CD4-positive, alpha-beta T cell treated with Interleukin-6 for 4 hours (primary cell): ENCODE data around the gene CYP21A2.
"Not testable (repeated sequence)": the region's sequence is repeated elsewhere in the genome, so short reads cannot be mapped to it uniquely, and the experiment has no call there.

Experiments used
- DNase-seq: peaks from one replicate; pipeline ENCODE4 v3.0.0-alpha.2; 2020; ENCODE audit warnings: mixed read lengths

The CYP21A2 gene

DNA sequence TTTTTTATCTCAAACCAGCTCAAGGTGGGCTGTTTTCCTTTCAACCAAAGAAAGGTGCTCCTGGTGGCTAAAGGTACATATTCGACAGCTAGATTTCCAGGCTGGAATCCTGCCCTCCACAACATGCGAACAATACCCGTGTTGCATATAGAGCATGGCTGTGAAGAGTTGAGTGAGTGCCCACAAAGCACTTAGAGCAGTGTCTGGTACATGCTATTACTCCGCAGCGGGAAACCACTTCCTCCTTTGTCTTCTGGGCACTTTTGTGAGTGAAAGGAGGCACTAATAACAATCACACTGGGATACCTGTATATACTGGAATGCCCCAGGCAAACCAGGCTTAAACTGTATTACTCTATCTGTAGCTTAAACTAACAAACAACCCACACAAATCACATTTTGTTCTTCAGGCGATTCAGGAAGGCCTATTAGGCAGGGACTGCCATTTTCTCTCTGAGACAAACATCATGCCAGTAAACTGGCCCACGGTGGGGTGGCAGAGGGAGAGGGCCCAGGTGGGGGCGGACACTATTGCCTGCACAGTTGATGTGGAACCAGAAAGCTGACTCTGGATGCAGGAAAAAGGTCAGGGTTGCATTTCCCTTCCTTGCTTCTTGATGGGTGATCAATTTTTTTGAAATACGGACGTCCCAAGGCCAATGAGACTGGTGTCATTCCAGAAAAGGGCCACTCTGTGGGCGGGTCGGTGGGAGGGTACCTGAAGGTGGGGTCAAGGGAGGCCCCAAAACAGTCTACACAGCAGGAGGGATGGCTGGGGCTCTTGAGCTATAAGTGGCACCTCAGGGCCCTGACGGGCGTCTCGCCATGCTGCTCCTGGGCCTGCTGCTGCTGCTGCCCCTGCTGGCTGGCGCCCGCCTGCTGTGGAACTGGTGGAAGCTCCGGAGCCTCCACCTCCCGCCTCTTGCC, at the start of gene CYP21A2:
TSS of gene CYP21A2 (plus strand) at position 818 of the 927 bp plus-strand sequence. CDS start at position 826, 8 bp downstream.
- not testable (repeated sequence) for DNase-seq

- DNase-seq, result not testable (repeated sequence)
These were observed 48.9 kb upstream of the CYP21A2 start for GRCh38 chr6:31989363-31989762.

DNA sequence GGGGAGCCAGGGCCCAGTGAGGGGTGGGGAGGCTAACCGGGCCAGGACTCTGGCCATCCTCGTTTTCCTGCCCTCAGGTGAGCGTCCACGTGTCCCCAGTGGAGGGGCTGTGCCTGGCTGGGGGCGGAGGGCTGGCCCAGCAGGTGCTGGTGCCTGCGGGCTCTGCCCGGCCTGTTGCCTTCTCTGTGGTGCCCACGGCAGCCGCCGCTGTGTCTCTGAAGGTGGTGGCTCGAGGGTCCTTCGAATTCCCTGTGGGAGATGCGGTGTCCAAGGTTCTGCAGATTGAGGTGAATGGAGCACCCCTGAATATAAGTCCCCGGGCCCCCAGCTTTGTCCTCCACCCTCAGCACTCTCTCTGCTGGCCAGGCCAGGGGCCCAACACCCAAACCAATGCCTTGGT, 43.8 kb upstream of the CYP21A2 start:
- not testable (repeated sequence) for DNase-seq

- DNase-seq, result not testable (repeated sequence)
These were observed 41.8 kb upstream of the CYP21A2 start for GRCh38 chr6:31996385-31996784.

GRCh38 chr6:32002546-32003268, 35.5 kb upstream of the CYP21A2 start:
- not testable (repeated sequence) for DNase-seq

DNA sequence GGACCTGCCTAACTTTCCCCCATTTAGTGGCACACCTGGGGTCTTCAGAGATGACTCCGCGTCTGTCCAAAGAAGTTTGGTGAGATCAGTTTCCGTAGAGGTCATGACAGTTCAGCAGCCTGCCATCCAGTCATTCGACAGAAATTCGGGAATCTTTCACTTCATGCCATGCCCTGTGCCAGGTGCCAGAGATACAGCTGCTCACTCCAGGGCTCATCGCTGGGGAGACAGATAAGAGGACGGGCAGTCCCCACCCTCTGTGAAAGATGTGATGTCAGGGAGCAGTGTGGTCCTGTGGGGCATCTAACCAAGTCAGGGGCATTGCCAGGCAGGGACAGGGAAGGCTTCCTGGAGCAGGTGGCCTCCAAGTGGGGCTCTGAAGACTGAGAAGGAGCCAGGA, 34.9 kb upstream of the CYP21A2 start:
- not testable (repeated sequence) for DNase-seq

DNA sequence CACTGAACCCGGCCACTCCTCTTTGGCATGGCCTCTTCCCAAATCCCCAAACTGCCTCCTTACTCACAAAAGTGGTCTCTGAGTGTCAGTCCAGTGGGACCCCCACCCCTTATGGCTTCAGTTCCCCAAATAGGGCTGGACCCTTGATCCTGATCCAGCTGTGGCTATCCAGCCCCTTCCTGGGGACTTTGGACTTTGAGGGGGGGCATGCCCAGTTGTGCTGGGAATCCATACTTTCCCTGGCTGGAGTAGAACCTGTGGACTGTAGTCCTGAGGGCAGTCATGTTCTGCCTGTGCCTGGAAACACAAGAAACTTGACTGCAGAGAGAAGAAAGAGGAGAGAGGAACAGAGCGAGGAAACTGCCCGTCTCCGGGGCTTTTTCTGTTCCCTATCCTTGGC, 33.8 kb upstream of the CYP21A2 start:
- not testable (repeated sequence) for DNase-seq

DNA sequence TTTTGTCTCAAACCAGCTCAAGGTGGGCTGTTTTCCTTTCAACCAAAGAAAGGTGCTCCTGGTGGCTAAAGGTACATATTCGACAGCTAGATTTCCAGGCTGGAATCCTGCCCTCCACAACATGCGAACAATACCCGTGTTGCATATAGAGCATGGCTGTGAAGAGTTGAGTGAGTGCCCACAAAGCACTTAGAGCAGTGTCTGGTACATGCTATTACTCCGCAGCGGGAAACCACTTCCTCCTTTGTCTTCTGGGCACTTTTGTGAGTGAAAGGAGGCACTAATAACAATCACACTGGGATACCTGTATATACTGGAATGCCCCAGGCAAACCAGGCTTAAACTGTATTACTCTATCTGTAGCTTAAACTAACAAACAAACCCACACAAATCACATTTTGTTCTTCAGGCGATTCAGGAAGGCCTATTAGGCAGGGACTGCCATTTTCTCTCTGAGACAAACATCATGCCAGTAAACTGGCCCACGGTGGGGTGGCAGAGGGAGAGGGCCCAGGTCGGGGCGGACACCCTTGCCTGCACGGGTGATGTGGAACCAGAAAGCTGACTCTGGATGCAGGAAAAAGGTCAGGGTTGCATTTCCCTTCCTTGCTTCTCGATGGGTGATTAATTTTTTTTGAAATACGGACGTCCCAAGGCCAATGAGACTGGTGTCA, 33.2 kb upstream of the CYP21A2 start:
- not testable (repeated sequence) for DNase-seq

GRCh38 chr6:32005538-32005880, 32.7 kb upstream of the CYP21A2 start:
- not testable (repeated sequence) for DNase-seq

- DNase-seq, result not testable (repeated sequence)
These were observed 32.2 kb upstream of the CYP21A2 start for GRCh38 chr6:32005991-32006529.

DNA sequence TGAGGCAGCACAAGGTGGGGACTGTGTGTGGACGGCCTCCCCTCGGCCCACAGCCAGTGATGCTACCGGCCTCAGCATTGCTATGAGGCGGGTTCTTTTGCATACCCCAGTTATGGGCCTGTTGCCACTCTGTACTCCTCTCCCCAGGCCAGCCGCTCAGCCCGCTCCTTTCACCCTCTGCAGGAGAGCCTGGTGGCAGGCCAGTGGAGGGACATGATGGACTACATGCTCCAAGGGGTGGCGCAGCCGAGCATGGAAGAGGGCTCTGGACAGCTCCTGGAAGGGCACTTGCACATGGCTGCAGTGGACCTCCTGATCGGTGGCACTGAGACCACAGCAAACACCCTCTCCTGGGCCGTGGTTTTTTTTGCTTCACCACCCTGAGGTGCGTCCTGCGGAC, 31.1 kb upstream of the CYP21A2 start:
- DNase-seq, result not testable (repeated sequence)

GRCh38 chr6:32008037-32008436, 30.2 kb upstream of the CYP21A2 start:
- not testable (repeated sequence) for DNase-seq

- not testable (repeated sequence) for DNase-seq
These were observed 29.6 kb upstream of the CYP21A2 start for GRCh38 chr6:32008616-32009015.

DNA sequence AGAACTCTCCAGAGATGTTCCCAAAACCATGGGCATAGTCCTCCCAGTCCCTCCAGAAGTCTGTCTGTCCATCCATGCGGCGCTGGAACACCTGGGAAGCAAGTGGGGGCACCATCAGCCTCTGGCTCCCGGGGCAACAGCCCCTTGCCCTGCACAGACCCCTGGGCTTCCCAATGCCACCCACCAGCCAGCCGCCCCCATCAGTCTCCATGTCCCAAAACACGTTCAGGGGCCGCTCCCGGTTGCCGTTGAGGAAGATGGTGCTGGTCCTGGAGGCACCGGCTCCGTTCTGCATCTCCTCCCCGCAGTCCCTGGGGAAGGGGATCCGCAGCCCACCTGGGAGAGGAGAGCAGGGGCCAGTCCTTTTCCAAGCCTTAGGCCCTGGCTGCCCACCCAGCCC, 28.7 kb upstream of the CYP21A2 start:
- DNase-seq, result not testable (repeated sequence)

- DNase-seq, result not testable (repeated sequence)
These were observed 27.2 kb upstream of the CYP21A2 start for GRCh38 chr6:32010856-32011530.

DNA sequence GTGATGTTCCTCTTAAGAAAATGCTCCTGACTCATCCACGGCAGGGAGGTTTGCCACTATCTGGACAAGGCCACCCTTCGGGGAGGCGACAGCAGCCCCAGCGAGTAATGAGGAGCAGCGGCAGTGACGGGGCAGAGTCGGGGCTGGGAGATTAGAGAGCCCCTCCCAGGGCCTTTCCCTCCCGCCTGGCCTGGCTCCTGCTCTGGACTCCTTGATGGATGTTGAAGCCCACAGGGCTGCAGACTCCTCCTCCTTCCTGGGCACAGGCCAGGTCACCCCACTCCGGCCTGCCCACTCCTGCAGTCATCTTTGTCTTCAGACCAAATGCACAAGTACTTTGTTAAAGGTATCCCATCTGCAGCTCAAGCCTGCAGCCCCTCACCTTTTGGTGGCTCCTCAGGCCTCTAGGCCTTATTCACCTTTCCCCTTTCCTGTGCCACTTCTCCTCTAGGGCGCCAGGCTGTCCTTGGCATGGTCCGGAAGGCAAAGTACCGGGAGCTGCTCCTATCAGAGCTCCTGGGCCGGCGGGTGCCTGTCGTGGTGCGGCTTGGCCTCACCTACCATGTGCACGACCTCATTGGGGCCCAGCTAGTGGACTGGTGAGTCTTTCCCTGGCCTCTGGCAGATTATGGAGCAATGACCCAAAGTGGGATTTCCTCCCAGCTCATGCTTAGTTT, 25.1 kb upstream of the CYP21A2 start:
- not testable (repeated sequence) for DNase-seq

DNA sequence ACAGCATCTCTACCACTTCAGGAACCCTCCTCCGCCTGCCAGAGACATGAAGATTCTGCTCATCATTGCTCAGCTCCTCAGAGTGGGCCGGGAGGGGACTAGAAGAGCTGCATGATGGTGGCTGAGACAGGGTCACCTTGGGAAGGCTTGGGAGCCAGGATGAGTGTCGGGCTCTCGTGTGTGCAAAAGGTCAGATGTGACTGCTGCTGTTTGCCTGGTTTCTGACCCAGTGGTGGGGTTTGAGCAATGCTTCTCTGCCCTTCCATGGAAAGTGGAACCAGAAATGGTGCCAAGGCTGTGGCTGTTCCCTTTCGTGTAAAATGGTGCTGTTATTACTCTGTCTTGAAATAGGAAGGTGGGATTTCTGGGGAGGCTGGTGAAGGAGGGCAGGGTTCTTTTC, 24.5 kb upstream of the CYP21A2 start:
- DNase-seq, result not testable (repeated sequence)

GRCh38 chr6:32014547-32014946, 23.7 kb upstream of the CYP21A2 start, which contains the start of gene C4B:
Gene C4B (plus strand): TSS chr6:32014795. CDS start chr6:32014846, 51 bp downstream.
- DNase-seq, result not testable (repeated sequence)

DNA sequence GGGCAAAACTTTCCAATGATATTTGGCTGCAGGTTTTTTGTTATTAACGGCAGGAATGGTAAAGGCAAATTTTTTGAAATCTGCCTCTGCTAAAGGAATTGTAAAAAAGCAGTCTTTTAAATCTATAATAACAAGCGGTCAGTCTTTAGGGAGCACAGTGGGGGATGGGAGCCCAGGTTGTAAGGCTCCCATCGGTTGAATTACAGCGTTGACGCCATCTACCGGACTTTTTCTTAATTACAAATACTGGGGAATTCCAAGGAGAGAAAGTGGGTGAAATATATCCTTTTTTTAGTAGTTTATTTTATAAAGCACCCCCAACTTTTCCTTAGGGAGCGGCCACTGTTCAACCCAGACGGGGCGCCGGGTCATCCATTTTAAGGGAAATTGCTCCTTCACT, 16.1 kb upstream of the CYP21A2 start:
- DNase-seq, result not testable (repeated sequence)

GRCh38 chr6:32028631-32029030, 9.6 kb upstream of the CYP21A2 start:
- DNase-seq, result not testable (repeated sequence)

- DNase-seq, result not testable (repeated sequence)
These were observed 8.7 kb upstream of the CYP21A2 start for GRCh38 chr6:32029553-32029952.
